Stimulated activated CD4-positive, alpha-beta T cell treated with anti-CD3 and anti-CD28 coated beads, Interleukin-4, amount 100 ng/mL, for 24 hours (primary cell): Measurements from ENCODE around the gene TMEM88.
A peak's percentile ranks its signal among the peaks of the same experiment; 100 is the strongest.
"Not testable (repeated sequence)": the region's sequence is repeated elsewhere in the genome, so short reads cannot be mapped to it uniquely, and the experiment has no call there.

Source experiments
- DNase-seq: peaks from one replicate; pipeline ENCODE4 v3.0.0-alpha.2; 2020

The TMEM88 gene

DNA sequence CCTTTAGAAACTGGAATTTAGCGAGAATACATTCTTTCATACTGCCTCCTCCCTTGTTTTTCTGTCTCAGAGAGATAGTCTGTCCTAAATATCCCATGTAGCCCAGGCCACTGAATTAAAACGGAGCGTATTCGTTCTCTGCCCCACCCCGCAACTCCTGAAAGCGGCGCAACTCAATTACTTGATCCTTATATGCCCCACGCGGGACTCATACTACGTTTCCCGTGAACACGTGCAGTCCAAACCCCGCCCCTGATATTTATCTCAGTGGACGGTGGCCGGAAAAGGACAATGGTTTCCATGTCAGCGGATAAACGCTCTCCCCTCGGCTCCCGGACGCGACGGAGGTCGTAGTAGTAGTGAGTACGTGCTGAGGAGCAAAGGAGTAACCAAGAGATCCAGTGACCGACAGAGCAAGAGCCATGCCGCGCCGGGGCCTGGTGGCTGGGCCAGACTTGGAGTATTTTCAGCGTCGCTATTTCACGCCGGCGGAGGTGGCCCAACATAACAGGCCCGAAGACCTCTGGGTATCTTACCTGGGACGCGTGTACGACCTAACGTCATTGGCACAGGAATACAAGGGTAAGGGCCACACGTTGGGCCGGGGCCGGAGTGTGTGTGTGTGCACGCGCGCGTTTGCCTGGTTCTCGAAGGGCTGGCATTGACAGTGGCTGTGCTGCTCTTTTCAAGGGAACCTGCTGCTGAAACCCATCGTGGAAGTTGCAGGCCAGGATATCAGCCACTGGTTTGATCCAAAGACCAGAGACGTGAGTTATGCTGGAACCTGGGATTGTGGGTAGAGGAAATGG lies 3.1 kb downstream of the TMEM88 start, which contains the start of gene CYB5D1:
TSS of gene CYB5D1 (plus strand) at position 291 of the 809 bp plus-strand sequence. CDS start at position 423, 132 bp downstream.
- DNase-seq: peak; percentile 93

GRCh38 chr17:7858522-7858810 lies 3.6 kb downstream of the TMEM88 start:
- DNase-seq: peak; percentile 57

GRCh38 chr17:7859028-7859427 lies 4.2 kb downstream of the TMEM88 start:
- DNase-seq: peak; percentile 3

GRCh38 chr17:7862692-7863437 lies 8.0 kb downstream of the TMEM88 start:
- peak; percentile 62 for DNase-seq

DNA sequence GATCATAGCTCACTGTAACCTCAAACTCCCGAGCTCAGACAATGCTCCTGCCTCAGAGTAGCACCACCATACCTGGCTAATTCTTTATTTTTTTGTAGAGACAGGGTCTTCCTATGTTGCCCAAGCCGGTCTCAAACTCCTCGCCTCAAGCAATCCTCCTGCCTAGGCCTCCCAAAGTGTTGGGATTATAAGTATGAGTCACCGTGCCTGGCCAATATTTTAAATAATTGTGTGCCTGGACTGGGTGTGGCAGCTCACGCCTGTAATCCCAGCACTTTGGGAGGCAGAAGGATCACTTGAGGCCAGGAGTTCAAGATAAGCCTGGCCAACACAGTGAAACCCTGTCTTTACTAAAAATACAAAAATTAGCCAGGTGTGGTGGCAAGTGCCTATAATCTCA lies 9.5 kb downstream of the TMEM88 start:
- DNase-seq: not testable (repeated sequence)

DNA sequence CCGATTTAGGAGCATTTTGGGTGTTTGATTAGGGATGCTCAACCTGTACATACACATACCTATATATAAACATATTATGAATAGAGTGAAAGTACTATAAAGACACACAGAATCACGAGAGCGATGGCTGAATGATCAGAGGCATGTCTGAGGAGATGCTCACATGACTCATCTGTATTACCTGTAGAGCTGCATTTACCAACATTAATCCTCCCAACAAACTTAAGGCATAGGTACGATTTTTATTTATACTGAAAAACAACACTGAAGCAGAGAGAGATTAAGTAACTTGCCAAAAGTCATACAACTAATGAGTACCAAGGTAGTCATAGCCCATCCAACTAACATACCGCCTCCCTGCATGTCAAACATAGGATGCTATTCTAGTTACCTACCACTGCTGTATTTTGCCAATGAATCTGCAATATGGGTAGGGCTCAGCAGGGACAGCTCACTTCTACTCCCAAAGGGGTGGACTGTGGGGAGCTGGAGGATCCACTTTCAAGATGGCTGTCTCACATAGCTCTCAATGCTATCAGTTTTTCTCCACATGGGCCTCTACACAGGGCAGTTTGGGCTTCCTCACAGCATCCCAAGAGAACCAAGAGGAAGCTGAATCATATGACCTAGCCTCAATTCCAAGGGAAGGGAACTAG lies 10.3 kb downstream of the TMEM88 start:
- DNase-seq: peak; percentile 3

DNA sequence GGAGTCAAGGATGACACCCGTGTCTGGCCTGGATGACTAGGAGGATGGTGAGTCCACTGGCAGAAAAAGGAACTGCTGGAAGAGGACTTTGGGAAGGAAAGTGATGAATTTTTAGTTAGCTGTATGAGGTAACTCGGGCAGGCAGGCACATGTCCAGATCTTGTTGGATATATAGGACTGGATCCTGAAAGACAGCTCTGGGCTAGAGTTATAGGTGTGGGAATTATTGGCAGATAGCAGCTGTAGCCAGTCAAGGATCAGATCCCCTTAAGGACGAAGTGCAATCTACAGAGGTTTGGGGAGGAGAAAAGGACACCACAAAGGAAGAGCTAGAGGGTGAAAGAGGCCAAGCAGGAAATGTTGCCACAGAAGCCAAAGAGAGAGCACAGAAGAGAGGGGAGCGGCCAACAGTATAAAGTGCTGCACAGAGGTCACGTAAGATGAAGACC lies 13.0 kb downstream of the TMEM88 start:
- DNase-seq: peak; percentile 3

DNA sequence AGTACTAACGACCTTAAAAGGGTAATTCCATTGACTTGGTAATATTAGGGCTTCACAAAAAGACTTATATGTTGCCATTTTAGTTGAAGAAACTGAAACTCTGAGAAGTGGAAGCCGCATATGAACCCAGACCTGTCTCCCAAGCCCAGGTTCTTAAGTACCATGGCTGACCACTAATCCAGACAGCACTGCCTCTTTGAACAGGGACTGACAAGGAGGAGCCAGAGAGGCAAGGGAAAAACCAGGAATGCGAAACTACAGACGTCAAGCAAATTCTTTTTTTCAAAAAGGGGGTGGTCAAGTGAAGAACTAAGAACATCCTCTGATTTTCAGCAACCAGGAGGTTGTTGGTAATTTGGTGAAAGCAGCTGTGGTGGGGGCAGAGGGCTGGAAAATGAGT lies 18.2 kb downstream of the TMEM88 start:
- no peak for DNase-seq

- DNase-seq: no peak
Measured at GRCh38 chr17:7875804-7876370, 21.0 kb downstream of the TMEM88 start.

GRCh38 chr17:7878234-7878633 lies 23.4 kb downstream of the TMEM88 start:
- no peak for DNase-seq

- no peak for DNase-seq
Measured at GRCh38 chr17:7880076-7880868, 25.4 kb downstream of the TMEM88 start.

DNA sequence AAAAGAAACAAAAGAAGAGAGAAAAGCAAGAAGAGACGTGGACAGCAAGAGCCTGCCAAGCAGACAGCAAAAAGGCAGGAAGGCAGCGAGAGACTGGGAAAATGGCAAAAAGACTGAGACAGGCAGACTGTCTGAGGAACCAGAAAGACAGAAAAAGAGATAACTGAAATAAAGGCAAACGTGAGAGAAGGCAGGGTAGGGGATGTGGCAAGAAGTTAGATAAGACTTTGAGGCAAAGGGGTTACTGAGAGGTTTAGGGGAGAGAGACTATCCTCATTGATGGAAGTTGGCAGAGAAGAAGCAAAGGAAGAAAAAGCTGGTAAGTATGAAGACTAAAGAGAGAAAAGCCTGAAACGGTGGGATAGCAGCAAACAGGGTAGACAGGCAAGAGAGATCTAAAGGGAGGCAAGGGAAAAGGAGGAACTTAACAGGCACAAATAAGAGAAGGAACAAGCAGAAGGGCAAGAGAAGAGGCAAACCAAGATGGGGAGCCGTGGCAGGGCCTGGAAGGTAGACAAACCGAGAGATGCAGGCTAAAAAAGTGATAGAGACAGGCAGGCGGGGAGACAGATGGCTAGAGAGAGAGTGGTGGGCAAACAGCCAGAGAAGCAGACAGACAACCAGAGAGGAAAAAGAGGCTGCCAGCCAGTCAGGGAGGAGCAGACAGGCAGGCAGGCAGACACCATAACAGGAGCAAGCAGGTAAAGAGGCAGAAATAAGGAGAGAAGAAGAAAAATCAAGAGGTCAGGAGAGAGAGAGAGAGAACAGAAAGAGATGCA lies 26.6 kb downstream of the TMEM88 start:
- DNase-seq: no peak

GRCh38 chr17:7882068-7882467 lies 27.2 kb downstream of the TMEM88 start:
- no peak for DNase-seq

DNA sequence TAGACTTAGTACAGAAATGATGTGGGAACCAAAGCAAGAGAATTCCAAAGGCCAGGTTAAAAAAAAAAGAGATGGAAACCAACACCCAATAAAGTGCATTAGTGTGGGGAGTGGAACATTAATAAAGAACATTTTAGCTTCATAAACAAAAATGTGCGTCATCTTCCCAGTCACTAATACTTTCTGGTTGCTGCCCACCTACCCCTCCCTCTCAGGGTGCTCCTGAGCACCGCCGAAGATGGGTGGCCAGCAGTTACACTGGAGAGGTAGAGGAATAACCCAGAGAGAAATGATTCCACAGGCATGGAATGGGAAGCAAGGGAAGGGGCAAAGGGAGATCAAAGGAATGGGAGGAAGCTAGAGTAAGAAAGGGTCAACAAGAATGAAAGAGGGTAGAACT lies 27.8 kb downstream of the TMEM88 start:
- no peak for DNase-seq

GRCh38 chr17:7883781-7884386 lies 29.0 kb downstream of the TMEM88 start:
- DNase-seq: peak; percentile 42

DNA sequence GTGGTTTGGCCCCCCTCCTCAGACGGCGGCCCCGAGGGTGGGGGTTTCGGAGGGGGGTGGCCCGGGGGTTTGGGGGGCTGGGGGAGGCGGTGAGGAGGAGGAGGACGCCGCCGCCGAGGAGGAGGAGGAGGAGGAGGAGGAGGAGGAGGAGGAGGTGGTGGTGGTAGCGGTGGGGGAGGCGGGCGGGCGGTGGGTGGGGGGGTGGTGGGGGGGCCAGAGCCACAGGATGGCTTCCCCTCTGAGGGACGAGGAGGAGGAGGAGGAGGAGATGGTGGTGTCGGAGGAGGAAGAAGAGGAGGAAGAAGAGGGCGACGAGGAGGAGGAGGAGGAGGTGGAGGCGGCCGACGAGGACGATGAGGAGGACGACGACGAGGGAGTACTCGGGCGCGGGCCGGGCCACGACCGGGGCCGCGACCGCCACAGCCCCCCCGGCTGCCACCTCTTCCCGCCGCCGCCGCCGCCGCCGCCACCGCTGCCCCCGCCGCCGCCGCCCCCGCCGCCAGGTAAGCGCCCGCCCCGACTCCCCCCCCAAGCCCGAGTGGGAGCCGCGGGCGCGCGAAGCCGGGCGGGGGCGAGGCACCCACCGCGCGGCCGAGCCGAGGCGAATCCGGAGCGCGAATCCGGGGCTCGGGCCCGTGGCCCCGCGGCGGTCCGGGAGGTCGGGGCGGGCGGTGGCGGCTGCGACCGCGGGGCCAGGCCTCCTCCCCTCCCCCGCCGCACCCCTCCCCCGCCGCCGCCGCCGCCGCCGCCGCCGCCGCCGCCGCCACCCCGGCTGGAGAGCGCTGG lies 29.9 kb downstream of the TMEM88 start:
- peak; percentile 27 for DNase-seq

- DNase-seq: peak; percentile 35
Measured at GRCh38 chr17:7885367-7886226, 30.7 kb downstream of the TMEM88 start.

GRCh38 chr17:7886227-7887037 lies 31.6 kb downstream of the TMEM88 start:
- peak; percentile 61 for DNase-seq
